GM12878 (cell line): ENCODE results near the gene RNASE2. TPM values are rescaled to one million over a fixed set of nuclear protein-coding genes. Genes with fewer than 3 reads are reported as not detected.

ENCODE experiments used
- ATAC-seq: fragments of 200-7000 bp; cut with Tn5 transposase; 3 replicates; pipeline ENCODE4 v1.9.1; 2020; ENCODE audit warnings: mild to moderate bottlenecking, moderate library complexity
- BruUV-seq: library from RNA; stranded (reverse); fragments of 400-500 nt; replicated peaks from 2 replicates; lab custom pipeline; 2021; lab: Mats Ljungman, UMichigan
- CTCF ChIA-PET: fragments of 300-600 bp; sonication (Branson Sonifier 250); formaldehyde crosslinking; extraction: SDS; loops from one replicate; lab custom pipeline; 2021; ENCODE audit warnings: inconsistent platforms; lab: Yijun Ruan, JAX
- POLR2A ChIA-PET: fragments of 350-600 bp; formaldehyde crosslinking; extraction: SDS; loops from one replicate; lab custom pipeline; 2021; ENCODE audit warnings: inconsistent platforms; lab: Charles Lee
- RAD21 ChIA-PET: fragments of 300-600 bp; sonication (Branson Sonifier 250); formaldehyde crosslinking; loops from one replicate; lab custom pipeline; 2023; ENCODE audit warnings: antibody characterized with exemption; ENCODE audit not compliant: unreplicated experiment; lab: Charles Lee
- SMC1A ChIA-PET: fragments of 300-600 bp; sonication (Branson Sonifier 250); formaldehyde crosslinking; loops from one replicate; lab custom pipeline; 2023; ENCODE audit not compliant: unreplicated experiment, uncharacterized antibody; lab: Charles Lee
- DNase-seq: peaks from one replicate; pipeline ENCODE4 v3.0.0-alpha.2; 2011; ENCODE audit warnings: low read depth, low spot score
- FAIRE-seq: peaks from 3 replicates; lab custom pipeline; 2011; peaks lifted over from hg19 to GRCh38; lab: Jason Lieb, UNC
- H2AFZ ChIP-seq: 2 replicates; pipeline ENCODE4 v1.6.0; 2011; ENCODE audit warnings: low read depth, low read length, control low read depth; ENCODE audit not compliant: control insufficient read depth
- H3K27ac ChIP-seq: 2 replicates; pipeline ENCODE4 v1.5.1; 2011; ENCODE audit warnings: control low read depth; ENCODE audit not compliant: control insufficient read depth, insufficient read depth
- H3K27me3 ChIP-seq, 2 experiments: replicated peaks in 1 of 2; 2 replicates each; pipeline versions ENCODE4 v1.6.0 to v1.6.1; 2011; ENCODE audit warnings: low read length in 1 of 2; ENCODE audit not compliant: control insufficient read depth in 2 of 2, insufficient read depth in 2 of 2
- H3K36me3 ChIP-seq, 2 experiments: 2 replicates each; pipeline ENCODE4 v1.5.1; 2011; ENCODE audit warnings: low read length in 1 of 2; ENCODE audit not compliant: control insufficient read depth in 2 of 2, insufficient read depth in 2 of 2
- H3K4me1 ChIP-seq: 2 replicates; pipeline ENCODE4 v1.6.1; 2011; ENCODE audit warnings: mild to moderate bottlenecking, low read length, moderate library complexity, mixed read lengths; ENCODE audit not compliant: control insufficient read depth, insufficient read depth
- H3K4me2 ChIP-seq: 2 replicates; pipeline ENCODE4 v1.6.0; 2011; ENCODE audit warnings: control low read depth; ENCODE audit not compliant: control insufficient read depth, insufficient read depth
- H3K4me3 ChIP-seq: fragments of 200-600 bp; sonication (generic); 2 replicates; pipeline ENCODE4 v1.5.1; 2016
- H3K79me2 ChIP-seq: 2 replicates; pipeline ENCODE4 v1.6.0; 2011; ENCODE audit warnings: low read length; ENCODE audit not compliant: control insufficient read depth, insufficient read depth
- H3K9ac ChIP-seq: 2 replicates; pipeline ENCODE4 v1.8.0; 2011; ENCODE audit warnings: low read length, control low read depth, mixed read lengths; ENCODE audit not compliant: control insufficient read depth, insufficient read depth
- H3K9me3 ChIP-seq: replicated peaks from 3 replicates; pipeline ENCODE4 v1.5.1; 2011; ENCODE audit warnings: mild to moderate bottlenecking, low read length; ENCODE audit not compliant: control insufficient read depth, insufficient read depth
- H4K20me1 ChIP-seq: 2 replicates; pipeline ENCODE4 v1.6.0; 2011; ENCODE audit not compliant: control insufficient read depth, insufficient read depth
- ATF2 ChIP-seq: IDR thresholded peaks from 2 replicates; pipeline ENCODE4 v1.6.1; 2012; ENCODE audit warnings: low read length, inconsistent platforms
- ATF7 ChIP-seq: fragments of 450-650 bp; IDR thresholded peaks from 2 replicates; pipeline ENCODE4 v1.6.1; 2016; ENCODE audit warnings: low read depth, mild to moderate bottlenecking
- CBFB ChIP-seq: IDR thresholded peaks from 2 replicates; pipeline ENCODE4 v1.6.1; 2016; ENCODE audit warnings: antibody characterized with exemption, low read depth
- CEBPZ ChIP-seq: fragments of 150-350 bp; IDR thresholded peaks from 2 replicates; pipeline ENCODE4 v1.6.1; 2016; ENCODE audit warnings: low read depth, low read length
- ESRRA ChIP-seq: IDR thresholded peaks from 2 replicates; pipeline ENCODE4 v1.6.1; 2012; ENCODE audit warnings: mild to moderate bottlenecking, low read length, improper control_type of control experiment
- EZH2 ChIP-seq: IDR thresholded peaks from 2 replicates; pipeline ENCODE4 v1.6.1; 2012; ENCODE audit warnings: low read depth, mild to moderate bottlenecking, control low read depth, inconsistent platforms, low read length, borderline replicate concordance; ENCODE audit not compliant: control insufficient read depth
- FOS ChIP-seq: IDR thresholded peaks from 3 replicates; pipeline ENCODE4 v1.6.1; 2011; ENCODE audit warnings: borderline replicate concordance; ENCODE audit not compliant: insufficient read length; ENCODE audit errors: extremely low read depth
- HDAC6 ChIP-seq: fragments of 200-600 bp; sonication (generic); IDR thresholded peaks from one replicate; pipeline ENCODE4 v1.8.0; 2017; ENCODE audit warnings: antibody characterized with exemption; ENCODE audit not compliant: unreplicated experiment
- NFYB ChIP-seq: IDR thresholded peaks from 2 replicates; pipeline ENCODE4 v1.6.1; 2011; ENCODE audit warnings: low read depth, mild to moderate bottlenecking, low read length, improper control_type of control experiment, moderate library complexity; ENCODE audit not compliant: insufficient read depth
- RUNX3 ChIP-seq: IDR thresholded peaks from 2 replicates; pipeline ENCODE4 v1.6.1; 2012; ENCODE audit warnings: low read length, inconsistent platforms
- SREBF1 ChIP-seq: IDR thresholded peaks from 2 replicates; pipeline ENCODE4 v1.6.1; 2012; ENCODE audit warnings: mild to moderate bottlenecking, low read length
- ZBTB4 ChIP-seq: fragments of 450-650 bp; formaldehyde crosslinking; IDR thresholded peaks from 2 replicates; pipeline ENCODE4 v1.4.0; 2022; ENCODE audit warnings: mild to moderate bottlenecking, moderate library complexity
- ZNF384 ChIP-seq: IDR thresholded peaks from 2 replicates; pipeline ENCODE4 v1.6.1; 2012; ENCODE audit warnings: low read depth, mild to moderate bottlenecking, low read length, improper control_type of control experiment, borderline replicate concordance
- WGBS: methylation state at CpG from one replicate; pipeline ENCODE4 v1.1.6; 2016; ENCODE audit warnings: low lambda C conversion rate; ENCODE audit not compliant: insufficient replicate concordance, insufficient coverage; ENCODE audit errors: missing lambda C conversion rate; 5-methylcytosine and 5-hydroxymethylcytosine counted together
- in situ Hi-C: fragments of 300-500 bp; cut with MboI; formaldehyde crosslinking; loops from 9 replicates; pipeline ENCODE4 v1.14.3; 2018; ENCODE audit warnings: mixed read lengths
- intact Hi-C: fragments of 100-400 bp; cut with micrococcal nuclease; formaldehyde crosslinking; loops from one replicate; pipeline ENCODE4 v1.14.2; 2022; ENCODE audit not compliant: unreplicated experiment
- polyA plus RNA-seq, 11 experiments: library from polyadenylated mRNA; depleted of rRNA in 4 of 11; unstranded in 6 of 11; stranded (reverse) in 5 of 11; fragments of >200 nt; fragmentation: Nextera tagmentation in 4 of 11; fragmentation: Illumina TruSeq in 1 of 11; extraction: Ambion mirVana in 4 of 11; extraction: Trizol in 1 of 11; gene quantifications; 1 replicate in 1 of 11; 2 replicates in 10 of 11; pipeline versions ENCODE4 v1.2.1 to v1.2.3, GENCODE V29; 2011 to 2016; ENCODE audit warnings: inconsistent platforms in 2 of 11, missing spikeins in 2 of 11, low read depth in 1 of 11
- total RNA-seq, 4 experiments: library from RNA; depleted of rRNA in 3 of 4; stranded (reverse); fragments of >200 nt in 3 of 4; fragmentation: Illumina TruSeq in 1 of 4; extraction: Trizol in 1 of 4; gene quantifications; 2 replicates each; pipeline versions ENCODE4 v1.2.1 to v1.2.3, GENCODE V29; 2013 to 2021

Gene RNASE2
- total and polyA plus RNA-seq, 10 of the 15 experiments (the other 5 are each of a cell fraction or from before 2014, with no cell fraction given), result not detected

GRCh38 chr14:20978687-20979086 is 23.4 kb downstream of the RNASE2 start:
- Histone ChIP-seq H4K20me1 (no peaks in the 10 kb centered on the region), H3K9me3 (no peaks in the 10 kb centered on the region), H3K79me2 (no peaks in the 10 kb centered on the region), H3K4me1 (no peaks in the 10 kb centered on the region), H3K4me2 (no peak overlapping the region), H3K27me3 (no peaks in the 10 kb centered on the region), H3K4me3 (no peak overlapping the region), H3K27ac (no peak overlapping the region), H2AFZ (no peak overlapping the region), H3K36me3 (no peaks in the 10 kb centered on the region), H3K9ac (no peak overlapping the region)
- ChIA-PET SMC1A (no interaction called here), CTCF (interaction anchor here (1.1 to 1.5 kb wide), 3 partner anchors 8 to 282 kb away, joined by 3 to 9 read pairs (median 4); no protein-coding TSS in a partner anchor), RAD21 (no interaction called here), POLR2A (interaction anchor here (0.5 kb wide), 1 partner anchor 435 kb away, joined by 4 read pairs; no protein-coding TSS in a partner anchor)
- FAIRE-seq (no peak), ATAC-seq (no peak), DNase-seq (no peak)
- intact Hi-C loops, result no loop called here
- in situ Hi-C loops, result no loop called here
- 25% methylated on average over 1 of the region's 1 CpG for WGBS
- no TSS peak for BruUV-seq
- TF ChIP-seq ATF2 (no peak), FOS (no peak), SREBF1 (no peak), NFYB (no peak), ESRRA (no peak), ATF7 (no peak), CEBPZ (no peak), CBFB (no peak), EZH2 (no peak), ZBTB4 (CRISPR knock-in tag) (no peak), ZNF384 (no peak), RUNX3 (no peak), HDAC6 (no peak)
